Osteocyte (in vitro differentiated cells): ENCODE measurements around the gene MYL7. TPM values are rescaled to one million over a fixed set of nuclear protein-coding genes. Genes with fewer than 3 reads are reported as not detected.

Source experiments
- DNase-seq: peaks from one replicate; pipeline ENCODE4 v3.0.0; 2021; ENCODE audit warnings: mixed read lengths; ENCODE audit not compliant: unreplicated experiment; ENCODE audit errors: extremely low spot score
- H3K27ac Mint-ChIP-seq: one replicate; pipeline ENCODE4 v1.8.0; 2021; ENCODE audit warnings: mild to moderate bottlenecking, mixed read lengths; ENCODE audit not compliant: unreplicated experiment
- H3K27me3 Mint-ChIP-seq: one replicate; pipeline ENCODE4 v1.8.0; 2021; ENCODE audit warnings: mixed read lengths; ENCODE audit not compliant: unreplicated experiment
- H3K36me3 Mint-ChIP-seq: one replicate; pipeline ENCODE4 v1.8.0; 2021; ENCODE audit warnings: mixed read lengths; ENCODE audit not compliant: unreplicated experiment
- H3K4me1 Mint-ChIP-seq: one replicate; pipeline ENCODE4 v1.8.0; 2021; ENCODE audit warnings: mixed read lengths; ENCODE audit not compliant: unreplicated experiment
- H3K4me3 Mint-ChIP-seq: one replicate; pipeline ENCODE4 v1.8.0; 2021; ENCODE audit warnings: mild to moderate bottlenecking, moderate library complexity, mixed read lengths; ENCODE audit not compliant: unreplicated experiment
- H3K9me3 Mint-ChIP-seq: one replicate; pipeline ENCODE4 v1.8.0; 2021; ENCODE audit warnings: mixed read lengths; ENCODE audit not compliant: unreplicated experiment
- total RNA-seq: library from RNA; stranded (reverse); gene quantifications from 2 replicates; pipeline ENCODE4 v1.2.1, GENCODE V29; 2021
- TF ChIP-seq, protein P1 (sequence below): fragments of 200-600 bp; sonication (generic); IDR thresholded peaks from 2 replicates; pipeline ENCODE4 v1.5.0; 2021; ENCODE audit warnings: antibody characterized with exemption, mild to moderate bottlenecking, moderate library complexity

The MYL7 gene
- total RNA-seq, 1 donor from 2014 or later, result not detected

DNA sequence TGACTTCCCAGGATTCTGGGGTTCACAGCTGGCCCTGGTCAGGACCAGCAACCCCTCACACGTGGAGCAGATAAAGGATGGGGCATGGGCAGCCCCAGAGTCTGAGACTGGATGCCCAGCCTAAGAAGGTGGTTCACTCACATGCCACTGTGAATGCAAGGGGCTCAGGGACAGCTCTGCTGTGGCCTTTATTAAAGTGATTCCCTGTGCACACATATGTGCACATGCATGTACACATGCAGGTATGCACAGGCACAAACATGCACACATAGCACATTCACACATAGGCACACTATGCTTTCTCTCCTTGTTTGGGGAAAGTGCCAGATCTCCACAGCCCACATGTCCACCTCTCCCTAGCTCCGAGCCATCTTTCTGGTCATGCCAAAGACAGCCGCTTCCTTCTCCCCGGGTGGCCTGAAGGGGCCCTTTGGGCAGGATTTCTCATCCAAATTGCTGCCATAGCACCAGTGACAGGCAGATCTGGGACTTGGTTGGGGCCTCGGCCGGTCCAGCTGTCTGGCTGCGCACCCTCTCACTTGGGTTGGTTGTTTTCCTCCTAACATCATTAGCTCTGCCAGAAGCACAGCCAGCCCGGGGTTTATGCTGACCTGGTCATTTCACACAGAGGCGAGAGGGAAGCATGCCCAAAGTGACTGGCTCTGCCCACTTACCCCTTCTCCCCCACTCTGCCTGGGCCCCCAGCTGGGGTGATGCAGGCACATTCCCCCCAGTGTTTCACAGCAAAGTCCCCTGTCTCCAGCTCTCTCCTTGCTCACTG lies 46.7 kb upstream of the MYL7 start:
- H3K4me3 Mint-ChIP-seq, result no peak overlapping the region
- H3K27me3 Mint-ChIP-seq, result peaks cover 21% of the 10 kb centered on the region
- DNase-seq, result peak; percentile 80
- peaks cover 16% of the 10 kb centered on the region for H3K4me1 Mint-ChIP-seq
- H3K9me3 Mint-ChIP-seq, result no peaks in the 10 kb centered on the region
- no peak overlapping the region for H3K27ac Mint-ChIP-seq
- TF ChIP-seq, protein P1, sequence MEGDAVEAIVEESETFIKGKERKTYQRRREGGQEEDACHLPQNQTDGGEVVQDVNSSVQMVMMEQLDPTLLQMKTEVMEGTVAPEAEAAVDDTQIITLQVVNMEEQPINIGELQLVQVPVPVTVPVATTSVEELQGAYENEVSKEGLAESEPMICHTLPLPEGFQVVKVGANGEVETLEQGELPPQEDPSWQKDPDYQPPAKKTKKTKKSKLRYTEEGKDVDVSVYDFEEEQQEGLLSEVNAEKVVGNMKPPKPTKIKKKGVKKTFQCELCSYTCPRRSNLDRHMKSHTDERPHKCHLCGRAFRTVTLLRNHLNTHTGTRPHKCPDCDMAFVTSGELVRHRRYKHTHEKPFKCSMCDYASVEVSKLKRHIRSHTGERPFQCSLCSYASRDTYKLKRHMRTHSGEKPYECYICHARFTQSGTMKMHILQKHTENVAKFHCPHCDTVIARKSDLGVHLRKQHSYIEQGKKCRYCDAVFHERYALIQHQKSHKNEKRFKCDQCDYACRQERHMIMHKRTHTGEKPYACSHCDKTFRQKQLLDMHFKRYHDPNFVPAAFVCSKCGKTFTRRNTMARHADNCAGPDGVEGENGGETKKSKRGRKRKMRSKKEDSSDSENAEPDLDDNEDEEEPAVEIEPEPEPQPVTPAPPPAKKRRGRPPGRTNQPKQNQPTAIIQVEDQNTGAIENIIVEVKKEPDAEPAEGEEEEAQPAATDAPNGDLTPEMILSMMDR, result no peak
- H3K36me3 Mint-ChIP-seq, result no peaks in the 10 kb centered on the region

DNA sequence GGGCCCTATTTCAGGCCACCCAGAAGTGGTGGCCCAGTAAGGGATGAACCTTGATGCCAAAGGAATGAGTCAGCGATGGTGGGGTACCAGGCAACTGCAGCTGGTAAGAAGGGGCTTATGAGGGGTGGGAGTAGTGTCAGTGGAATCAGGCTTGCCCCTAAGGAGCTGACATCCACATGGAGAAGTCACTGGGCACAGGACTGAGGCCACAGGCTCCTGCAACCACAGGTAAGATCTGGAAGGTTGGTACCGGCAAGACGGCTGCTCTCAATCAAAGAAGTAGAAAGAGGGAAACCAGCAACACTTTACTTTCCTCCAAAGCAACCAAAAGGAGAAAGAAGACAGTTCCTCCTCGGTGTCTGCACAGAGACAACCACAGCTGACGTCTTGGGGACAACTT lies 45.6 kb upstream of the MYL7 start:
- no peaks in the 10 kb centered on the region for H3K9me3 Mint-ChIP-seq
- H3K4me3 Mint-ChIP-seq, result no peak overlapping the region
- peak; percentile 40 for DNase-seq
- peaks cover 18% of the 10 kb centered on the region for H3K27me3 Mint-ChIP-seq
- peaks cover 16% of the 10 kb centered on the region for H3K4me1 Mint-ChIP-seq
- TF ChIP-seq, protein P1, result no peak
- H3K36me3 Mint-ChIP-seq, result no peaks in the 10 kb centered on the region
- H3K27ac Mint-ChIP-seq, result no peak overlapping the region

DNA sequence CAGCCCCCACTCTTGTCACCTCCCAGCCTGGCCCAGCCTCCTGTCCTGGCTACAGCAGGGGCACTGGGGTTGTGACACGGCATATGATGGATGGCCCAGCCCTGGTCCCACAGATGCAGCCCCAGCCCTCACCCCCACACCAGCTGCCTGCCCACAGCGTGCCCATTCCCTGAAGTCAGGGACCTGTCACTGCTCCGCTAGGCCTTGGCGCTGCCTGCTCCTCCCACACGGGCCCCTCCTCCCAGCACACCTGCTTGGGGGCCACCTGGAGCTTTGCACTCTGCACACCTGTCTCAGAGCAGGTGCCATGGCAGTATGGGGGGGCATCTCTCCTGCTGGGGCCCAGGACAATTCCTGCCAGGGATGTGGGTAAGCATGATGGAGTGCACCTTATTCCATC lies 44.6 kb upstream of the MYL7 start:
- DNase-seq, result peak; percentile 78
- Mint-ChIP-seq H3K4me1 (peaks cover 16% of the 10 kb centered on the region), H3K27ac (no peak overlapping the region), H3K4me3 (no peak overlapping the region), H3K27me3 (peaks cover 17% of the 10 kb centered on the region), H3K36me3 (no peaks in the 10 kb centered on the region), H3K9me3 (no peaks in the 10 kb centered on the region)
- TF ChIP-seq, protein P1, result no peak

DNA sequence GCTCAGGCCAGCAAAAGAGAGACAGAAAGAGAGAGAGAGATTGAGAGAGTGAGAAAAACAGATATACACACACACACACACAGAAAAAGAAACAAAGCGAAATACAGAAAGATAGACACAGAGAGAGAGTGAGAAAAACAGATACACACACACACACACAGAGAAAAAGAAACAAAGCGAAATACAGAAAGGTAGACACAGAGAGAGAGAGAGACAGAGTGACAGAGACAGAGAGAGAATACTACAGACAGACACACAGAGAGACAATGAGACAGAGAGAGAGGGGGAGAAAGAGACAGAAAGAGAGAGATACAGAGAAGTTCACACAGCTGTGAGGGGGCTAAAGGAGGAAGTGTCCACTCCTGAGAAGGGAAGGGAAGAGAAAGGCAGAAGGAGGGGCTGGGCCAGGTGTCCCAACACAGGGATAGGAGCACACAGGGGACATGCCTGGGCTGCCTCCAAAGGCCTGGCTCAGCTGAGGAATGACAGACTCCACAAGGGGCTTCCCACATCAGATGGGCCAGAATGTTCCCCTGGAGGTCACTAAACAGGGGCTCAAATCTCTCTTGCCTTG lies 43.8 kb upstream of the MYL7 start:
- Mint-ChIP-seq H3K27ac (no peak overlapping the region), H3K4me3 (peak overlapping the region; percentile 10), H3K27me3 (peaks cover 12% of the 10 kb centered on the region), H3K9me3 (no peaks in the 10 kb centered on the region), H3K4me1 (peaks cover 16% of the 10 kb centered on the region), H3K36me3 (no peaks in the 10 kb centered on the region)
- TF ChIP-seq, protein P1, result no peak
- DNase-seq, result no peak

DNA sequence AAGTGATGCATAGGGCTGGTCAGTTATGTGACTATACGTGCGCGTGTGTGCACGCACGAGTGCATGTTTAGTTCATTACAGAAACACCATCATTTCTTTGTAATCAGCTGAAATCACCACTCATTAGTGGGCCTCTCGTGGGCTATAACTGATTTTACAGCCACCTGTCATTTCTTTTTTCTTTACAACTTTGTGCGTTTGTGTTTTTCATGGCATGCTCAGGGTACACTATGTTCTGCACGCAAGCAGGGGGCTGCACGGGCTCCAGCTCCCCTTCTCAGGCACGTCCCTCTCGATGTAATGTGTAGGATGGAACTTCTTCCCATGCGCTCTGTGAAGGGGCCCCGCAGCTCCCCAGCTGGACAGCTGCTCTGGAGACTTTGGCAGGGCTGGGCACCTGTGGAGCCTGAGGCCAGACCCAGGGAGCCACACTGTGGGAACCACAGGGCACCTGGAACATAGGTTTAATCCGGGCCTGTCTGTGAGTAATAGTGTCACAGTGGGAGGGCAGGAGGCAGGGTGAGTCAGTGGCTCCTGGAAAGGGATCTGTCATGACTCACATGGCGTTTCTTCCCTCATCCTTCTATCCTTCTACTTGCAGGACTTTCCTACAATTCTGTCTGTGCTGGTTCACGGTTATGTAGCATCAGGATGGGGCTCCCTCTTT lies 43.2 kb upstream of the MYL7 start:
- Mint-ChIP-seq H3K9me3 (no peaks in the 10 kb centered on the region), H3K4me3 (no peak overlapping the region), H3K36me3 (no peaks in the 10 kb centered on the region), H3K4me1 (peaks cover 16% of the 10 kb centered on the region), H3K27ac (no peak overlapping the region), H3K27me3 (peaks cover 13% of the 10 kb centered on the region)
- peak; percentile 84 for DNase-seq
- TF ChIP-seq, protein P1, result no peak
